GM15510 (cell line): ENCODE data around the gene SMARCC1.

Experiments used
- POLR2A ChIP-seq: IDR thresholded peaks from 3 replicates; pipeline ENCODE4 v1.6.1; 2011; ENCODE audit warnings: borderline replicate concordance; ENCODE audit not compliant: insufficient read length; ENCODE audit errors: extremely low read depth

Gene SMARCC1

GRCh38 chr3:47781685-47782445, at the start of gene SMARCC1:
SMARCC1 (minus strand) TSS chr3:47781893; CDS start chr3:47781797, 96 bp downstream.
- peak; percentile 94 for TF ChIP-seq POLR2A

DNA sequence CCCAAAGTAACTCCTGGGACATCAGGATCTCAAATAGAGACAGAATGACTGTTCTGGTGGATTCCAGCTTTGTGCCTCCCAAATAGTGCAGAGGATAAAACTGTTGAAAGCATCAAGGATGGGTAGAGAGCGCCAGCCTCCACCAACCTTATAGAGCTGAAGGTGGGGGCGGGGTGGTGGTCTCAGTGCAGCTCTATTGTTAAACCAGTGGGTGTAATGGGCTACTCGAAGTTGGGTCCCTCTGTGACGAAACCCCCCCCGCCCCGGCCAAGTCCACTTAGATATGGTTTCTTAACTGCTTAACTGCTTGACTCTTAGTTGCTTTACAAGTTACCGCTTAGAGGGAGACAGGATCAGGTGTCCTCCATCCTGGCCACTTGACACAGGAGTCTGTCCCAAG, 43.9 kb upstream of the SMARCC1 start:
- no peak for TF ChIP-seq POLR2A

- TF ChIP-seq POLR2A: peak; percentile 81
Measured at GRCh38 chr3:47824541-47825473, 43.1 kb upstream of the SMARCC1 start.

GRCh38 chr3:47817609-47818008, 35.9 kb upstream of the SMARCC1 start:
- TF ChIP-seq POLR2A: no peak

DNA sequence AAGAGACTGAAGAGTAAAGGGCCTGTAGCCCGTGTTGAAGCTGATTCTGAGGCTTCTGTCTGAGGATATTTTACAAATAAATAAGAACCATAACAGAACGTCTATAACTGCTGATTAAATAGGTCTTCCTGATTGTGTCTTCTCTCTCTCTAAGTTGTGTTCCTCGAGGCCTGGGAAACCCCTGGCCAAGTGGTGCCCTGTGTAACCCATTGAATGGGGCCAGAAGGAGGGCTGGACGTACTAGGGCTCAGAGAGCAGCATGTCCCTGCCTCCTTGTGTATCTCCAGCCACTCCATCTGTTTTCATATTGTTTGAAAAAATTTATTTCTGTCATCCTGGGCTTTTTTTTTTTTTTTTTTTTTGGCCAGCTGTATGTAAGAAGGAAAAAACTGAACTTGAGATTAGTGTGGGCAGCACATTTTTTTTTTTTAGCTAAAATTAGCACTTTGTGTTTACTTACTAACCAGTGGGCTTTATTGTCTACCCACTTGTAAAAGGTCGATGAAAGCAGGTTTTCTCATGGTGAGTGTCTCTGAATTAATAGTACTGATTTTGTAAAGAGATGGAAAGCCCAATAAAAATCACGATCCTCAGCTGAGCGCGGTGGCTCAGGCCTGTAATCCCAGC, 32.0 kb upstream of the SMARCC1 start:
- TF ChIP-seq POLR2A: no peak

- no peak for TF ChIP-seq POLR2A
Measured at GRCh38 chr3:47804577-47804976, 22.9 kb upstream of the SMARCC1 start.

- TF ChIP-seq POLR2A: no peak
Measured at GRCh38 chr3:47803480-47804025, 21.9 kb upstream of the SMARCC1 start.

GRCh38 chr3:47802734-47803479, 21.2 kb upstream of the SMARCC1 start, which contains the start of gene DHX30:
DHX30 (plus strand) TSS chr3:47803138; CDS start chr3:47810684, 7,546 bp downstream.
- TF ChIP-seq POLR2A: peak; percentile 85

GRCh38 chr3:47799733-47800132, 18.0 kb upstream of the SMARCC1 start:
- no peak for TF ChIP-seq POLR2A

- no peak for TF ChIP-seq POLR2A
Measured at GRCh38 chr3:47794544-47794943, 12.9 kb upstream of the SMARCC1 start.

DNA sequence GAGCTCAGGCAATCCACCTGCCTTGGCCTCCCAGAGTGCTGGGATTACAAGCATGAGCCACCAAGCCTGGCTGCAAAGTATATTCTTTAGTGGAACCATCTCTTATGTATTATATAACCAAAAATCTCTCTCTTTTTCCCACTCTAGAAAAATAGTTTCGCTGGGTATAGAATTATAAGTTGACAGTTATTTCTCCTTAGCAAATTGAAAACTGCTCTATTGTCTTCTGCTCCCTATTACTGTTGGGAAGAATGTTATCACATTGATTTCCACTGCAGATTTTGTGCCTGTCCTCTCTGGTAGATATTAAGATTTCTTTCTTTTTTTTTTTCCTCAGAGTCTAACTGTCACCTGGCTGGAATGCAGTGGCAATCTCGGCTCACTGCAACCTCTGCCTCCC, 11.0 kb upstream of the SMARCC1 start:
- no peak for TF ChIP-seq POLR2A

DNA sequence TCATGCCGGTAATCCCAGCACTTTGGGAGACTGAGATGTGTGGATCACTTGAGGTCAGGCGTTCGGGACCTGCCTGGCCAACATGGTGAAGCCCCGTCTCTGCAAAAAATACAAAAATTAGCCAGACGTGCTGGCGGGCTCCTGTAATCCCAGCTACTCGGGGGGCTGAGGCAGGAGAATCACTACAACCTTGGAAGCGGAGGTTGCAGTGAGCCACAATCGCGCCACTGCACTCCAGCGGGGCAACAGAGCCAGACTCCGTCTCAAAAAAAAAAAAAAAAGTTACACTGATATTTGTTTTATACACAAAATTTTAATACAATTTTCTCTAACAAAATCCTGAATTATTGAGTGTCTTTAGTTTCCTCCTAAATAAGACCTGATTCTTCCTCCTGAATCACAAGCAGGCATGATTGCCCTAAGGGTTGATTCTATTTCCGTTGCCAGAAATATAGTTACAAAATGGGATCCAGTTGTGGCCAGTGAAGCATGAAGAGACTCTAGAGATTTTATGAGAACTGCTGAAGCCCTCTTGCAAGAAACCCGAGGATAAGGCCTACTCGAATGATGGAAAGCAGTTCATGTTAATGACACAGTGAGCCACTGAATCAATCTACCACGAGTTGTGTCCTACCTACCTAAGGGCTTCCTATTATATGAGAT, 9.6 kb upstream of the SMARCC1 start:
- no peak for TF ChIP-seq POLR2A

GRCh38 chr3:47783673-47784072, 2.0 kb upstream of the SMARCC1 start:
- no peak for TF ChIP-seq POLR2A

DNA sequence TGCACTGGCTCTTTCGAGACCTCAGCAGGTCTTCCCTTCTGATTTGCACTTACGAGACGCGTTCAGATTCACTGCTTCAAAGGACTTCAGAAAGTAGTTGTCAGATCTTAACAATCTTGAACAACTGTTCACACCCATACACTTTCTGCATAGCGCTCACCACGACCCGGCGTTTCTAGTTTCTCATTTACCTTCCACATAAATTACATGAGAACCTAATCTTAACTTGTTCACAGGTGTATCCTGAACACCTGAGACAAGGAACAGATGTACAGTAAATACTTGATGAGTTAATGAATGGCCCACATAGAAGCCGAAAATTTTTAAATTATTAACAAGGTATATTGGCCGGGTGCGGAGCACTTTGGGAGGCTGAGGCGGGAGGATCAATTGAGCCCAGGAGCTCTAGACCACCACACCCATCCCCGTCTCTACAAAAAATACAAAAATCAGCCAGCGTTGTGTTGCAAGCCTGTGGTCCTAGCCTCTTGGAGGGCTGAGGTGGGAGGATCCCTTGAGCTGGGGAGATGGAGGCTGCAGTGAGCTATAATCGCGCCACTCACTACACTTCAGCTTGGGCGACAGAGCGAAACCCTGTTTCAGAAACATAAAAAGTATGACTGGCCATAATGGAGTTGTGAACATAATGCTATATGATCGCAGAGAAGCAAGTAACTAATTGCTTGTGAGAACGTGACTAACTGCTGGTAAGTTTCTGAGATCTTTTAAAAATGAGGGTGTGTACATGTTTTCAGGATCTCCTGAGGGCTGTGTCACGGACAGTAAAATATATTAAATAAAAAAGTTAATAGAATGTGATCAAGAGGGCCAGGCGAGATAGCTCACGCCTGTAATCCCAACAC, 984 bp upstream of the SMARCC1 start:
- TF ChIP-seq POLR2A: no peak
